GM19397 (cell line): ENCODE measurements around the gene VAX1.

ENCODE experiments used
- ATAC-seq: cut with Tn5 transposase; IDR thresholded peaks from one replicate; pipeline ENCODE4 v1.9.1; 2021; ENCODE audit warnings: mild to moderate bottlenecking, moderate library complexity; ENCODE audit not compliant: unreplicated experiment

VAX1 gene

DNA sequence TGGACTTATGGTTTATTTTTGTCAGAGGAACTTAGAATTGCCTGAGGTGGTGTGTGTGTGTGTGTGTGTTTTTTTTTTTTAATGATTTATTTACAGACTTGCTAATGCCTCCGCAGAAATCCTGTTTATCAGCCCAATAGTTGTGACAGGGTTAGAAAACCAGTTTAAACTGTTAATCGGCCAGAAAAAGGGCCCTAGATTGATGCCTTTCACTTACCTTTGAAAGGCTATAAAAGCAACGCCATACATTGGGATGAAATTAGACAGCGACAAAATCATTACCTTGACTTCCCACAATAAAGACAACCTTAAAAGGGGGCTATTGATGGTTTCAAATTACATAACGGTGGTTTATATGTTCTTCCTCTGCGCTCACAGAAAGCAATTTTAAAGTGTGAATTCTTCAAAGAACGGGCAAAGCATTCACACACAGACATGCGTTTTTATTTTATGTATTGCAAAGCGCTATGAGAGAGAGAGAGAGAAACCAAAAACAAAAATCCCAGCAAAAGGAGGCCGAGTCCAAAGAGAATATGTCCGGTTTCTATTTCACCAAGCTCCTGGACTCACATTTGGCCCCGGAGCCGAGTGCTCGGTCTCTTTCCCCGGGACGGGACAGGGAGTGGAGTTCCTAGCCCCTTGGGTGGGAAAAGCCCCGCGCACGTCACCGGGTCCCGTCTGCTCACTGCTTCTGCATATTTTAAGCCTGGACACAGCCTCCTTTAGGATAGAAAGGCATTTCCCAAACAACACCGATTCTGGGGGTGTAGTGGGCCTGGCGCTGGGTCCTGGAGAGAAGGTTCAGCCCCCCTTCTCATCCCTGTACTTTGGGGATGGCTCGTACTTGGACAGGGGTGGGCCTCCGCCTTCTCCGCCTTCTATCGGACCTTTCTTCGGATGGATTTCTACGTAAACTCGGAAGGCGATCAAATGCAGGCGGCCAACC lies 26.8 kb upstream of the VAX1 start:
- ATAC-seq, result no peak

DNA sequence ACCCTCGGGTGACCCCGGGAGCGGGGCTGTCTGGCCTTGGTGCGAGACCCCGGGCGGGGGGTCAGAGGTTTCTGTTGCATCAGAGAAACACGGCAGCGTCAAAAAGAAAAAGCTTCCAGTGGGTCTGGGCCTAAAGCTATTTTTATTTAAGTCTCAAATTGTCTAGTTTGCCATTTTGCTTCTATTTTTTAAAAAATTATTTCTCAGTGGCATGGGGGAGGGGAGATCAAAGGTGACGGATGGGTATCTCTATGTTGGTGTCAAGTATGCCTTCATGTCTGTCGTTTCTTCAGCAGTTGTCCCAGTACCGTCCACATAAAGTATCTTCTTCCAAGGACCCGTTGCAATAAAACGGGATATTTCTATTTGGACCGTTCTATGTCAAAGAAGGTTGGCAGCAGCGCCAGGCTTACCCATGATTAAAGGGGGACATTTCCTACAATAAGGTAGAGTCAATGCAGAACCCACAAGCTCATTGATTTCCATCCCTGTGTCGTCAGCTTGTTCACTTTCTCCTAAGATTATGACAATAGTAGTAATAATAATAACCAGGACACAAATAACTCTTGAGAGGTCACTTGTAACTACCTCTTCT lies 26.0 kb upstream of the VAX1 start:
- no peak for ATAC-seq

DNA sequence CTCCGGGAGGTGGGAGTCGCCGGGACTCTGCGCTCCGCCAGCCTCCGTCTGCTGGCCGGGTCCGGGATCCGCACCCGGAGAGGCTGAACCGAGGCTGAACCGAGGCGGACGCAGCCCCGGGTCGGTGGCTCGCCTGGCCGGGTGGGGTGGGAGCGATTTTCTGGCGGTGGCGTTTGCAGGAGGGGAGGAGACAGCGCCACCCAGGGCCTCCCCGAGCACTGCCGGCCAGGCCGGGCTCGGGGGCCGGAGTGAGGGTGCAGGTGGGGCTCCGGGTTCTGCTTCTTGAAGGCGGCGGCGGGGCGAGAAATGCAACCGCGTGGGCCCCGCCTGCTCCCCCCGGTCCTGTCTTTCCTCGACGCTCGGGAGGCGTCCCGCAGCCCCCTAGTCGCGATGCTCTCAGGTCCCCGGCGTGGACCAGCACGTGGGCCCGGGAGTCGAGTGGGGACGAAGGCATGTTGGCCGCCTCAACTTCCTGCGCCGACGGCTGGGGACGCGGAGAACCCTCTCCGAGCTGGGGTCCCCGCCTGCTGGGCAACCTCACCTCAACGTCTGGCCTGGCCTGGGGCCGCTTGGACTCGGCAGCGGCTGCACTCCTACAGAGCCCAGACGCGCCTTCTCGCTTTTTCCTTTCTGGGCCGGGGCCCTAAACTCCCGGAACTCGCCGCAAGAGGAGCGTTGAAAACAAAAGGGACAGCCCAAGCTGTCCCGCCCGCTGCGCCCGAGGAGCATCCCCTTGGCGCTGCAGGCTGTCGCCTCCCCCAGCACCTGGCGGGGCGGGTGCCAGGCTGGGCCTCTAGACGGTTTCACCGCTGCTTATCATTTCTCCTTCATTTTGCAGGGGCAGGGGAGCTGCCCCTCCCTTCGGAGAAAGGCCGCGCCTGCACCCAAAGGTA lies 25.2 kb upstream of the VAX1 start:
- ATAC-seq, result no peak

DNA sequence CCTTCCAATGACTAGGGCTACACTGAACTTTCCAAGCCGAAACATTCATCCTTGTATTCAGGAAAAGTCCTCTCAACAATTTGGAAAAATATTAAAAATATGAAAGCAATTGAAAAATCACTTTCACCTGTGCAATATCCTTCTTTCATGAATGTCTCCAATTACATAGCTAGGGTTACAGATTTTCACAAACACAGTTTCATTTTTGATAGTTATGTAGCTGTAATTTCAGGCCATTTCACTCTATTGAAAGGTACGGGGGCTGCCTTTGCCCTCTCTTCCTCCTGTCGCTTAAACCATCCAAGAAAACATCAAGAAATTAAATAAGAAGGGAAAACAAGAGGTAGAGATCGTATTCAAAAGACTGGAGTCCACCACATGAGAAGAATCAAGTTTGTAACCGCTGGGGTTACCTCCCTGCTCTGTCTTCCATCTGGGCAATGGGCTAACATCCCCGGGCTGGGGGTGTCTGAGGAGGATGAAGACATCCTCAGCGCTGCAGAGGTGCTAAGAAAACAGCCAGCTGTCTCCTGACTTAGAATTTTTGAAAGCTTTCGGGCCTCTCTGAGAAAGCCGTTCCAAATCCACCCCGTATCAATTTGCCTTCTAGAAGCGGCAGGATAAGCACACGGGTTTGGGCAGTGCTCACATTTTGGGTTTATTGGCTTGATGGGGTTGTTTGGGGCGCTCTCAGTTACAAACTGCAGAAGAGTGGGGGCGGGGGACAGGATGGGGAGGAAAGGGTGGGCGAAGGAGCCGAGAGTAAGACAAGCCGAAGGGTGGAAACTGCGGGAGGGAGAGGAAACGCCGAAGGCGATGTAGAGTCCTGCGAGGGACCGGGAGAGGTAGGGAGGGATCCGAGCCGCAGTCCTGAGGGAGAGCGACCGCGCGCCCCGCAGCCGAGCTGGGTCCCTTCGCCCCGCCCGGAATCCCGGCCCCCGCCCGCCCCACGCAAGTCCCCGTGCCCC lies 24.3 kb upstream of the VAX1 start:
- ATAC-seq, result no peak

DNA sequence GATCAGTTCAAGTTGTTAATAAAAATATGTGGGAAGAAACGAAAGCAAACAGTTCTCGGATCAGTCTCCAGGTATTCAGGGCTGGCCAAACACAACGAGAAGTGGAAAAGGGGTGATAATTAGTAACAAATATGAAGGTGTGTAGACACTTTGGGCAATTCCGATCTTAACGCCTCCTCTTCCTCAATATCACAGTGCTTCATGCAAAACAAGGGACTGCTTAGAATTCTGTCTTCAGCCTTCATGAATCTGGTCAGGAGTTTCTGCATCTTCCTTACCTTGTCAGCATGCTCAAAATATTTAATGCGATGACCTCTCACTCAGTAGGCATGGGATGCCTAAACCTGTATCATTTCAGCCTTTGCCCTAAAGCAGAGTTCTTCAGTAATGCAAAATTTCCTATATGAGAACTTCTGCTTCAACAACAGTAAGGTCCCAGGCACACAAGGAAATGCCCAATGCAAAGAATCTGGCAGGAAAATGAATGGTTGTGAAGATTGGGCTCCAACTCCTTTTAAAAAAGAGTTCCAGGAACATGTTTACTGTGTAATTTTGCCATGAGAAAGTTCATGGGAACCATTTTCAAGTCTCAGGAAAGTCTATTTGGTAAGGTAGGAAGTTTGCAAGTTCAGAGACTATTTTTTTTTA lies 23.4 kb upstream of the VAX1 start:
- no peak for ATAC-seq

DNA sequence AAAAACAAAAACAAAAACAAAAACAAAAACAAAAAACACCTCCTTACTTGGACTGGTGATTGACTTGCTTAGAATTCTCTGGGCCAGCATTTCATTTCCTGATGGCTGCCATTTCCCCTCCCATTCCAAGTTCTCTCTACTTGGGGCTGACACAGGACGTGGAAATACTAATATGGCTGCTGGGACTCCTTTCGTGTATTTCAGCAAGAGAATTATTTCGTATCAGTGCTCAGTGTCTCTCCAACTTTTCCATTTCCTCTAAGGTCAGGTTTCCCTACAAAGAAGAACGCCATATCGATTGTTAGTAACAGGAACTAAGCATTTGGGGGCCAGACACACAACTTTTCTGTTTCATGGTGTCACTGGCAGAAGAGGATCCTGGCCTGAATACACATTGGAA lies 22.5 kb upstream of the VAX1 start:
- no peak for ATAC-seq

DNA sequence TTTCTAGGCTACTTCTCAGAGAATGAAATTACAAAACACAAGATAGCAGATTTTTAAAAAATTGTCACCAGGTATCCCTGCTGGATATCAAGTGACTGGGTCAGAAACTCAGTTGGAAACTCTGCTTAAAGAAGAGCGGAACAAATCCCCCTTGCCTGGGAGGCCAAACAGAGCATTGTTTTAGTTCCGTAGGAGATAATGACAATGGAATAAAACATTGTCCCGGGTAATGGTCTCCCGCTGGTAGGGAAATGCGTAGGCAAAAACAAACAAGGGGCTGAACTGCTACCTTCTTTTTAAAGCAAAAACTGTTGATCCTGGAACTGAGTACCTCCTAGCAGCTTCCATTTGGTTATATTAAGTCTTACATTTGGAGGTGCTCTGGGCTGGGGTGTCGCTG lies 21.3 kb upstream of the VAX1 start:
- no peak for ATAC-seq

DNA sequence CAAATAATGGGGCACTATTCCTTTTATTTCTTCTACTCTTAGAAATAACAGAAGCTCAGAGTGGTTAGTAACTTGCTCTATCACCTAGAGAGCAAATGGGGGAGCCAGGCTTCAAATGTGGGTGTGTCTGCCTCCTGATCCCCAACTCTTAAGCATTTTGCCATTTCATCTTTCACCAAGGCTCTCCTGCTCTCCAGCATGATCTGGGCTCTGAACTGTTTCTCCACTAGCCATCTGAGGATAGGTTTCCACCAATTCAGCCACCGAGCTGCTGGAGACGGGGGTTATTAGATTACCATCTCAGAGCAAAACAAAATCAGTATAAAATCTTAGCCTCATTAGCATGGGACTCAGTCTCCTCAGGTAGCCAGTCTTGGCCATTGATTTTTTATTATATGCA lies 20.2 kb upstream of the VAX1 start:
- no peak for ATAC-seq

DNA sequence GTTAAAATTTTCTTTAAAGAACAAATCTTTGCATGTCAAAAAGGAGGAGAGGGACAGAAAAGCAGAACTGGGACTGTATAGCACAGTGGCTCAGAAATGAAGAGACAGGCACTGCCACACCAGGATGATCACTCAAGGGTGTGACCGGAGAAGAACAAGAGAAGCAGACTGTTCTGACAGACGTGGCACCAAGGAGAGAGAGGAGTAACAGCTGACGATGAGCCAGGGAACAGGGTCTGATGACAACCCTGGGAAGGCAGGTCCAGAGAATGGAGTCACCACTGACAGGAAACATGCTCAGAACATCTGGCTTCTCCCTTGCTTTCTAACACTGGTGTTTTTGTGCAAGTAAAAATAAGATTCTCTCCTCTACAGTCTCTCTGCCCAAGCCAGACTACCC lies 14.6 kb upstream of the VAX1 start:
- ATAC-seq, result no peak

DNA sequence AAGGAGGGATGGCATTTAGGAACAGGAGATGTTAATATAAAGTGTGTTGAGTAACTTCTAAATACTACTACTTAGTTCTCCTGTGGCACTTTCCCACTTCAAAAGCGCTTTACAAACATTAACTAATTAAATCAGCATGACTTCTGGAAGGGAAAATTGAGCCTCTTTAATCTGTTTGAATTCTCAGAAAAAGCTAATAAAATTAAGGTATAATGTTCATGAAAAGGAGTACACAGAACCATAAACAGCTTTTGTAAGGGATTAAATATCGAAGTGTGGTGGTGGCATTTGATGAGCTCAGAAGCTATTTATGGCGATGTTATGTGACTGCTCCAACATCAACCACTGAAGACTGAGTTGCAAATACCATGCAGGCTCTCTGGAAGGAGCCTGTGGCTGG lies 10.2 kb upstream of the VAX1 start:
- no peak for ATAC-seq

DNA sequence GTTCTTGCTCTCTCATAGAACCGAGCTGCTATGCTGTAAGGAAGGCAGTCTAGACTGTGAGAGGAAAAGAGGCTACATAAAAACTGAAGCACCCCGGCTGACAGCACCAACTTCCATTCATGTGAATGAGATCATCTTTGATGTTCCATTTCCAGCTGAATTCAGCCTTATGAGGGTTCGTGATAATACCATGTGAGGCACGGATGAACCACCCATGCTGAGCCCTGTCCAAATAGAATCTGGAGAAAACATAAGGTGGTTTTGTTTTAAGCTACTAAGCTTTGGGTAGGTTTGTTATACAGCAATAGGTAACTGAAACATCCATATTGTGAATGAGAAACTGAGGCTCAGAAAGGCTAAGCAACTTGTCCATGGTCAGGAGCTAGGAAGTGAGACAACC lies 6.9 kb upstream of the VAX1 start:
- ATAC-seq, result no peak

DNA sequence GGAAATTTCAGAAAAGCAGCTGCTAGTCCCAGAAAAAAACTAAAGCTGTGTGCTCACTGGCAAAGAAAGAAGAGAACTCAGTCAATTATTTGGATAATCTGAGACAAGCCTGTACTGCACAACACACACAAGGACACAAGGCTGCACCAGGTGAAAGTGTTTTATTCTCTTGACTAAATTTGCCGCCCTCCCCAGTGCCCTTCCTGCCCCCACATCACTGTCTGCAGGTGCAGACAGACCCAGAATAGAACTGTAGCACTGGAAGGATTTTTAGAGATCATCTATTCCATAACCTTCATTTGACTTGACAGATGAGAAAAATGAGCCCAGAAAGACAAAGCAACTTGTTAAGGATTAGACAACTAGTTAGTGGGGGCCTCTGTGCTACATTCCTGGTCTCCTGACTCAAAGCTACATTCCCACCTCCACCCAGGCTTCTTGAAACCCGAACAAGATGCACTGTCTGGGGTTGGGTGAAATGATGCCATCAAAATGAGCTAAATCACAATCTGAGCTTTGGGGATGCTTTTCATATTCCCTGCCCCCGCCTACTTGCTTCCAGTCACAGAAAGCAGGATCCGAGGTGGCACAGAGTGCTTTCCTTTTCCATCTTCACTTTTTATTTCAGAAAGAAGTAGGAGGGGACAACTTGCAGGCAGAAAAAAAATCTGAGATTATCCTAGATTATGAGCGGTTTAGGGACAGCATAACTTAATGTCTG lies 5.2 kb upstream of the VAX1 start:
- ATAC-seq, result no peak

DNA sequence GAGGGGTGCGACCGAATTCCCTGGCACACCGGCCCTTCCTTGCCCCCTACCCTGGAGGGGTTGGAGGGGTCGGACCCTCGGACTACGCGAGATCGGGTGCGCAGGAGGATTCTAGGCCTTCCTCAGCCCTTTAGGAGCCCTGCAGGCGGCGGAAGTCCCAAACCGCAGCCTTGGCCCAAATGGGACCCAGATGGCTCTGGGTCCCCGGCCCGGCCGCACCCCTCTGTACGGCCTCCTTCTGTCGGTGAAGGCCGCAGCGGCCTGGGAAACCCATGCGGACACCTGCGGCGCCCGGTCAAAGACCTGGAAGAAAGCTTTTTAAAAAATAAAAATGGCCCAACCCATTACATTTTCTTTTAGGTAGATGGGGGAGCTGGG lies 2.4 kb upstream of the VAX1 start:
- no peak for ATAC-seq

DNA sequence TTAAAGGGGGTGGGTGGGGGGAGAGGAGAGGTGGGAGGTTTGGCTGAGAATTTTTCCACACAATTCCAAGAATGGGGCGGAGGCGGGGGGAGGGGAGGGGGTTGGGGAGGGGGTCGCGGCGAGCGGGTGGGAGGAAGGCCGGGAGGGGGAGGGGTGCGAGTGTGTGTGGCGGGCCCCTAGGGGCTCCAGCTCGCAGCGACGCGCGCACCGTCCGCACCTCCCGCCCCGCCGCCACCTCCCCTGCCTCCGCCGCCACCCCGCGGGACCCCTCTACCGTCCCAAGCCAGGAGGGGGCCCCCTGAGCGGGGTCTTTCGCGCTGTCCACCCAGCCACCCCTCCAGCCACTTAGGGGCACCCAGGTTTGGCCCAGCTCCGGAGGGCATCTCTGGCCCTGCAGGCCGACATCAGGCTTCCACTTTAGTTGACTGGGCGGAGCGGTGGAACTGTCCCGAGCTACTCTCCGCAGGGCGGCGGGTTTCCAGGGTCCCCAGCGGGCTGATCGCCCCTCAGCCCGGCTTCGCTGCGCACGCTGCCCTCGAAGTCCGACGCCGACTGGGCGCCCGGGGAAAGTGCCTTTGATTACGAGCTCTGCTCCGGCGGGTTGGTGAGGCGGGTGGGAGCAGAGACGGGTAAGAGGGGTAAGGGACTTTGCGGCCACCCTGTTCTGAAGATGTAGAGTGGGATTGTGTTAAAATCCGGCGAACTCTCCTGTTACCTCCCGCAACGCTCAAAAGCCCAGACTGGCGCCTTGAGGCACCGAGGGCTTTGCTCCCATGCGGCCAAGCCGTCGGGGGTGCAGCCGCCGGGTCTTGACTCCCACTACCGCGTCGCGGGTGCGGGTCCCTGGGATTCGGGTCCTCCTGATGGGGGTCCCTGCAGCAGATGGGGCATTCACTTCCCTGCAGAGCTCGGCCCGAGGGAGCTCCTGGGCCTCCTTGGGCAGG lies 1.8 kb upstream of the VAX1 start:
- ATAC-seq, result no peak

DNA sequence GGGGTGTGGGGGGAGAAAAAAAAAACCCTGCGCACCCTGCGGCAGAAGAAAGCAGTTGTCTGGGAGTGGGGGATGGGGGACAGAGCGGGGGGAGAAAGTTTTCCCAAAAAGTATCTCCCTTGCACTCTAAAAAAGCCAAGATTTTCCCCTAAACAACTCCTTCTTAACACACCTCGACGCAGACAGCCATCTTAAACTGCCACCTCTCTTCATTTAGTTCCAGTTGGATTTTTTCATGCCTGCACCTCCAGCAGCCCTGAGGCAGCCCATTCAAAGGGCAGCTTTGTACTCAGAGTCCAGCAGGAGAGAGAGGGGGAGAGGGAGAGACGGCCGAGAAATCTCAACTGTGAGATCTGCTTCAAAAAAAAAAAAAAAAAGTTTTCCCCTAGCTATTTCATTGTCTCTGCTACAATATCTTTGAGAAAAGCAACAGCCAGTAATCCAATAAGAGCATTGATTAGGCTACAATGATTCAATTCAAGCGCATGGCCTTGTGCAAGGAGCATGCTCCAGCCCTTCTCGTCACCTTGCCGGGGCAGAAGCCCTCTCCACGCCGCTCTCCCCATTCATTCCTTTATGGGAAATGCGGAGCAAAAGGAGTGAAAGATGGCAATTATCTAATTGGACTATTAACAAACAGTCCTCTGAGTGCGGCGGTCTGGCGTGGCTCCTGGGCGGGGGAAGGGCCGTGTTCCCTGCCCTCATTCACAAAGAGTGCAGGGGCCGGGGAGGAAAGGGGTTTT lies 939 bp upstream of the VAX1 start:
- ATAC-seq, result no peak

DNA sequence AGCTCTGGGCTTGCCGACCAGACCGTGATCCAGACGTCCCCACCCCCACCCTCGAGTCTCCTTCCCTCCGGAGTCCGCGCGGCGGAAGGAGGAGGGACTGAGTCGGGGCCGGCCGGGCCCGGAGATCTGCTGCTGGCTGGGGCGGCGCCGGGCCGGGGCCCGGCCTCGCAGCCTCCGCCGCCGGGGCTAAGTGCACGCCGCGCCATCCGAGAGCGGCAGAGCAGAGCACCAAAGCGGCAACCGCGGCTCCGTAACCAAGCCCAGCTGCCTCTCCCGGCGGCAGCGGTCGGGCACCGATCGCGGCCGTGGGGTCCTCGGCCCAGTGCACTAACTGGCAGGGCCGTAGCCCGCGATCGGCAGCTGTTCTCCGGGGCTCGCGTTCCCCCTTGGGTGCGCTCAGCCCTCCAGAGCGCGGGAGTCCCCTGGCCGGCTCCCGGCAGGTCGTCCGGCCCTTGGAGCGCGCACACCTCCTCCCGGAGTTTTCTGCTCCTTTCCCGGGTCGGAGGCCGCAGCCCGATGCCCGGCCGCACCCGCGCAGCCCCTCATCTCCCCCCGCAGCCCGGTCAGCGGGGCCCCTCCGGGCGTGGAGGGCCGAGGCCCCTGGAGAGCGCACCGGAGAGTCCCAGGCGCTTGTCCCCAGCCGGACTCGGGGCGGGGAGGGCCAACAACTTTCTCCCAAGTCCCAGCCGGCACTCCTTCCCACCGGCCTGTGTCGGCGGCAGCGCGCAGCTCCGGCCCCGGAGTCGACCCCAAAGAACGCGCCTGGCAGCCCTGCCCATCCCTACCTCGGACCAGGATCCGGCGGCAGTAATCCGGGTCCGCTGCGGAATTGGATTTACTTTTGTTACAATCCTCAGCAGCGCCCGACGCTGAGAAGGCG lies 799 bp downstream of the VAX1 start:
- ATAC-seq, result no peak
